GM12891 (cell line): Measurements from ENCODE around the gene DPH2.

Source experiments
- POLR2A ChIP-seq: IDR thresholded peaks from 2 replicates; pipeline ENCODE4 v1.6.1; 2011; ENCODE audit warnings: low read depth, low read length, control low read depth
- POLR2AphosphoS5 ChIP-seq: IDR thresholded peaks from 2 replicates; pipeline ENCODE4 v1.6.1; 2011; ENCODE audit warnings: low read depth, low read length, control low read depth
- POU2F2 ChIP-seq: IDR thresholded peaks from 2 replicates; pipeline ENCODE4 v1.6.1; 2011; ENCODE audit warnings: low read depth, mild to moderate bottlenecking, control low read depth, low read length, moderate library complexity

- no peak for TF ChIP-seq POLR2AphosphoS5
- no peak for TF ChIP-seq POU2F2
- no peak for TF ChIP-seq POLR2A
These were observed 13.6 kb downstream of the DPH2 start for GRCh38 chr1:43983253-43983899.
